ENCODE results near the gene TCF7L2. TPM values are rescaled to one million over a fixed set of nuclear protein-coding genes. Genes with fewer than 3 reads are reported as not detected.

TCF7L2 gene
- total RNA-seq, 1 experiment from 2014 or later: 16.1 TPM

DNA sequence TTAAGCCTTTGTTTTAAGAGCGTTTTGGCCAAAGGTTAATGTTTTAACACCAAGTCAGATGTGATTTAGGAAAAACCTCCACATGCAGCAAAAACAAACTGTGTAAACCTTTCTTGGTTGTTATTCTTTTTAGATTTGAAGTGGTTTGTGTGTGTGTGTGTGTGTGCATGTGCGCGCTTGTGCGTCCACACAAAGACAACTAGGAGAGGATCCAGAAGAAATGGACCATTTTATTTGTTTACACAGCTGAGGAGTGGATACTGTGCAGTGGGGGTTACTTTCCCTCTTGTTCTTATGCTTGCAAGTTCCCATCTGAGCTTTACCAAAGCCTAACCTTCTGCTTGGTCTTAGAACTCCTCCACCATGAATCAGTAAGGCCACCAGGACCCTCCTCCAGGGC, 20.0 kb downstream of the TCF7L2 start:
- ChIA-PET CTCF (no interaction called here), POLR2A (ENCODE audit: unreplicated experiment) (no interaction called here)
- Histone ChIP-seq H3K4me2 (ENCODE audit: low read length) (no peak overlapping the region), H3K9me2 (replicated peaks; ENCODE audit: low read length) (no peaks in the 10 kb centered on the region), H3K4me3 (ENCODE audit: low read length) (no peak overlapping the region), H3K9ac (ENCODE audit: low read length) (no peak overlapping the region), H3F3A (ENCODE audit: low read length, unreplicated experiment) (no peaks in the 10 kb centered on the region), H3K9me3 (ENCODE audit: low read length) (no peaks in the 10 kb centered on the region), H3K27me3 (ENCODE audit: low read length) (no peaks in the 10 kb centered on the region), H3K4me1 (ENCODE audit: insufficient read depth, low read length) (peaks cover 19% of the 10 kb centered on the region), H4K20me1 (ENCODE audit: low read length) (peaks cover 16% of the 10 kb centered on the region), H3K36me3 (ENCODE audit: low read depth, low read length) (peaks cover 30% of the 10 kb centered on the region), H2AFZ (ENCODE audit: low read length) (no peak overlapping the region), H3K79me2 (ENCODE audit: low read length) (peaks cover 83% of the 10 kb centered on the region), H3K27ac (ENCODE audit: low read length) (no peak overlapping the region)
- no peak for TF ChIP-seq EZH2phosphoT487 (IDR thresholded peaks at IDR 0.05; ENCODE audit: borderline replicate concordance, low read length)
- no peak for TF ChIP-seq EZH2 (IDR thresholded peaks at IDR 0.05; ENCODE audit: low read length, unreplicated experiment)
- TF ChIP-seq, protein P1, sequence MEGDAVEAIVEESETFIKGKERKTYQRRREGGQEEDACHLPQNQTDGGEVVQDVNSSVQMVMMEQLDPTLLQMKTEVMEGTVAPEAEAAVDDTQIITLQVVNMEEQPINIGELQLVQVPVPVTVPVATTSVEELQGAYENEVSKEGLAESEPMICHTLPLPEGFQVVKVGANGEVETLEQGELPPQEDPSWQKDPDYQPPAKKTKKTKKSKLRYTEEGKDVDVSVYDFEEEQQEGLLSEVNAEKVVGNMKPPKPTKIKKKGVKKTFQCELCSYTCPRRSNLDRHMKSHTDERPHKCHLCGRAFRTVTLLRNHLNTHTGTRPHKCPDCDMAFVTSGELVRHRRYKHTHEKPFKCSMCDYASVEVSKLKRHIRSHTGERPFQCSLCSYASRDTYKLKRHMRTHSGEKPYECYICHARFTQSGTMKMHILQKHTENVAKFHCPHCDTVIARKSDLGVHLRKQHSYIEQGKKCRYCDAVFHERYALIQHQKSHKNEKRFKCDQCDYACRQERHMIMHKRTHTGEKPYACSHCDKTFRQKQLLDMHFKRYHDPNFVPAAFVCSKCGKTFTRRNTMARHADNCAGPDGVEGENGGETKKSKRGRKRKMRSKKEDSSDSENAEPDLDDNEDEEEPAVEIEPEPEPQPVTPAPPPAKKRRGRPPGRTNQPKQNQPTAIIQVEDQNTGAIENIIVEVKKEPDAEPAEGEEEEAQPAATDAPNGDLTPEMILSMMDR (conservative IDR thresholded peaks at IDR 0.05; ENCODE audit: low read depth, low read length): no peak
- intact Hi-C loops (cut with micrococcal nuclease): no loop called here
- DNase-seq (no peak), ATAC-seq (no peak)
- no TSS peak for BruUV-seq (replicated peaks)

DNA sequence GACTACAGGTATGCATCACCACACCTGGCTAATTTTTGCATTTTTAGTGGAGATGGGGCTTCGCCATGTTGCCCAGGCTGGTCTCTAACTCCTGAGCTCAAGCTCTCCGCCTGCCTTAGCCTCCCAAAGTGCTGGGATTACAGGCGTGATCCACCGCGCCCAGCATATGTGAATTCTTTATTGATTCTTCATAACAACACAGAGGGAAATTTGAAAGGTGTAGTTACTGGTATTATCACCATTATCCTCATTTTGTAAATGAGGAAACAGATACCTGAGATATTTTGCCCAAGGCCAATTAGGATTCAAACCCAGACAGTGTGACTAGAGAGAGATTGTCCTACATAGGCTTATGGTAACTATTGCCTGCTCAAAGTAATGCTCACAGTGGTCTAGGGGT, 22.6 kb downstream of the TCF7L2 start:
- CTCF ChIA-PET: no interaction called here
- no peak overlapping the region for H3K4me2 ChIP-seq (ENCODE audit: low read length)
- H3K9me2 ChIP-seq (replicated peaks; ENCODE audit: low read length): no peaks in the 10 kb centered on the region
- TF ChIP-seq EZH2phosphoT487 (IDR thresholded peaks at IDR 0.05; ENCODE audit: borderline replicate concordance, low read length) (no peak), EZH2 (IDR thresholded peaks at IDR 0.05; ENCODE audit: low read length, unreplicated experiment) (no peak)
- TF ChIP-seq, protein P1 (conservative IDR thresholded peaks at IDR 0.05; ENCODE audit: low read depth, low read length): no peak
- no peak overlapping the region for H3K27ac ChIP-seq (ENCODE audit: low read length)
- POLR2A ChIA-PET (ENCODE audit: unreplicated experiment): no interaction called here
- DNase-seq (no peak), ATAC-seq (no peak)
- H3F3A ChIP-seq (ENCODE audit: low read length, unreplicated experiment): no peaks in the 10 kb centered on the region
- peaks cover 13% of the 10 kb centered on the region for H4K20me1 ChIP-seq (ENCODE audit: low read length)
- H3K79me2 ChIP-seq (ENCODE audit: low read length): peaks cover 82% of the 10 kb centered on the region
- intact Hi-C loops (cut with micrococcal nuclease): no loop called here
- no peaks in the 10 kb centered on the region for H3K9me3 ChIP-seq (ENCODE audit: low read length)
- H3K9ac ChIP-seq (ENCODE audit: low read length): no peak overlapping the region
- H2AFZ ChIP-seq (ENCODE audit: low read length): no peak overlapping the region
- no peaks in the 10 kb centered on the region for H3K4me1 ChIP-seq (ENCODE audit: insufficient read depth, low read length)
- H3K36me3 ChIP-seq (ENCODE audit: low read depth, low read length): peaks cover 40% of the 10 kb centered on the region
- H3K4me3 ChIP-seq (ENCODE audit: low read length): no peak overlapping the region
- BruUV-seq (replicated peaks): no TSS peak
- no peaks in the 10 kb centered on the region for H3K27me3 ChIP-seq (ENCODE audit: low read length)

DNA sequence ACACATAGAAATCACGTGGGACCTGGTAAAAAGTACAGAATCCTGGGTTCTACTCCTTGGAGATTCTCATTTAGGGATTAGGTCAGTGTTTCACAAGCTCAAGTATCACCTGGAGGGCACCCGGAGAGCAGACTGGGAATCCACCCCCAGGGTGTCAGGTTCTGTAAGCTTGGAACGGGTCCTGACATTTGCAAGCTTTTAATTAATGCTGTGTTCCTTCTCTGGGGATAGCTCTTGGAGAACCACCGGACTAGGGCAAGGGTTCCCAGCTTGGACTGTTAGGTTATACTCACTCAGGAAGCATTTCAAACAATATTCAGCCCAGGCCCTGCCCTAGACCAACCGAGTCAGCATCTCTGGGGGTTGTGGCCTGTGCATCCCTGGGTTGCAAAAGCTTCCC, 23.0 kb downstream of the TCF7L2 start:
- BruUV-seq (replicated peaks): no TSS peak
- peaks cover 13% of the 10 kb centered on the region for H4K20me1 ChIP-seq (ENCODE audit: low read length)
- H3K27ac ChIP-seq (ENCODE audit: low read length): no peak overlapping the region
- POLR2A ChIA-PET (ENCODE audit: unreplicated experiment): no interaction called here
- H3K4me1 ChIP-seq (ENCODE audit: insufficient read depth, low read length): no peaks in the 10 kb centered on the region
- TF ChIP-seq EZH2phosphoT487 (IDR thresholded peaks at IDR 0.05; ENCODE audit: borderline replicate concordance, low read length) (no peak), EZH2 (IDR thresholded peaks at IDR 0.05; ENCODE audit: low read length, unreplicated experiment) (no peak)
- TF ChIP-seq, protein P1 (conservative IDR thresholded peaks at IDR 0.05; ENCODE audit: low read depth, low read length): no peak
- no peak for DNase-seq
- H3K36me3 ChIP-seq (ENCODE audit: low read depth, low read length): peaks cover 36% of the 10 kb centered on the region
- H3K4me2 ChIP-seq (ENCODE audit: low read length): no peak overlapping the region
- no peaks in the 10 kb centered on the region for H3K27me3 ChIP-seq (ENCODE audit: low read length)
- H3K9me2 ChIP-seq (replicated peaks; ENCODE audit: low read length): no peaks in the 10 kb centered on the region
- intact Hi-C loops (cut with micrococcal nuclease): no loop called here
- CTCF ChIA-PET: no interaction called here
- no peaks in the 10 kb centered on the region for H3F3A ChIP-seq (ENCODE audit: low read length, unreplicated experiment)
- no peak overlapping the region for H2AFZ ChIP-seq (ENCODE audit: low read length)
- no peak overlapping the region for H3K9ac ChIP-seq (ENCODE audit: low read length)
- no peak overlapping the region for H3K4me3 ChIP-seq (ENCODE audit: low read length)
- H3K79me2 ChIP-seq (ENCODE audit: low read length): peaks cover 82% of the 10 kb centered on the region
- no peaks in the 10 kb centered on the region for H3K9me3 ChIP-seq (ENCODE audit: low read length)
- ATAC-seq: no peak

All from PC-3 (cell line).